Measurements from ENCODE around the gene PIK3C3.
"Not testable (repeated sequence)": the region's sequence is repeated elsewhere in the genome, so short reads cannot be mapped to it uniquely, and the experiment has no call there.

PIK3C3 gene

GRCh38 chr18:42025974-42026625 is 71.1 kb downstream of the PIK3C3 start:
- DNase-seq = no peak

GRCh38 chr18:42028247-42028832 is 73.3 kb downstream of the PIK3C3 start:
- peak; percentile 50 for DNase-seq

- no peak for DNase-seq
Measured at GRCh38 chr18:42029092-42029491, 74.1 kb downstream of the PIK3C3 start.

GRCh38 chr18:42030586-42031182 is 75.7 kb downstream of the PIK3C3 start:
- no peak for DNase-seq

GRCh38 chr18:42032447-42032846 is 77.4 kb downstream of the PIK3C3 start:
- no peak for DNase-seq

- DNase-seq = no peak
Measured at GRCh38 chr18:42033137-42033810, 78.2 kb downstream of the PIK3C3 start.

- no peak for DNase-seq
Measured at GRCh38 chr18:42038936-42039335, 83.9 kb downstream of the PIK3C3 start.

GRCh38 chr18:42039396-42039795 is 84.4 kb downstream of the PIK3C3 start:
- no peak for DNase-seq

GRCh38 chr18:42041793-42042192 is 86.8 kb downstream of the PIK3C3 start:
- no peak for DNase-seq

GRCh38 chr18:42045346-42045745 is 90.3 kb downstream of the PIK3C3 start:
- no peak for DNase-seq

- no peak for DNase-seq
Measured at GRCh38 chr18:42047721-42048120, 92.7 kb downstream of the PIK3C3 start.

GRCh38 chr18:42048158-42048557 is 93.1 kb downstream of the PIK3C3 start:
- no peak for DNase-seq

- DNase-seq = not testable (repeated sequence)
Measured at GRCh38 chr18:42049536-42049935, 94.5 kb downstream of the PIK3C3 start.

- no peak for DNase-seq
Measured at GRCh38 chr18:42051411-42051810, 96.4 kb downstream of the PIK3C3 start.

- DNase-seq = peak; percentile 5
Measured at GRCh38 chr18:42052122-42052708, 97.2 kb downstream of the PIK3C3 start.

GRCh38 chr18:42053188-42053781 is 98.3 kb downstream of the PIK3C3 start:
- DNase-seq = peak; percentile 65

- no peak for DNase-seq
Measured at GRCh38 chr18:42064109-42064508, 109.1 kb downstream of the PIK3C3 start.

GRCh38 chr18:42067518-42067917 is 112.5 kb downstream of the PIK3C3 start:
- no peak for DNase-seq

GRCh38 chr18:42068030-42068429 is 113.0 kb downstream of the PIK3C3 start:
- no peak for DNase-seq

GRCh38 chr18:42069036-42069435 is 114.0 kb downstream of the PIK3C3 start:
- DNase-seq = no peak

GRCh38 chr18:42072407-42072806 is 117.4 kb downstream of the PIK3C3 start:
- DNase-seq = no peak

- DNase-seq = no peak
Measured at GRCh38 chr18:42074704-42075103, 119.7 kb downstream of the PIK3C3 start.

- DNase-seq = no peak
Measured at GRCh38 chr18:42078711-42079110, 123.7 kb downstream of the PIK3C3 start.
